Adrenal gland (tissue), 12 donors: ENCODE measurements around the gene TMEM242. TPM values are rescaled to one million over a fixed set of nuclear protein-coding genes. Genes with fewer than 3 reads are reported as not detected.

Source experiments
- DNase-seq, 7 donors: peaks; one replicate each; pipeline ENCODE4 v3.0.0-alpha.2; 2019 to 2020
- H3K27ac ChIP-seq, 5 donors: fragments of 200-600 bp; sonication (generic) in 4 of 5; 1 replicate in 3 of 5; 2 replicates in 2 of 5; pipeline versions ENCODE4 v1.5.1 to v1.8.0; 2016 to 2020; ENCODE audit warnings: mild to moderate bottlenecking in 1 of 5
- H3K27me3 ChIP-seq: fragments of 200-600 bp; 2 replicates; pipeline ENCODE4 v1.8.0; 2021
- H3K36me3 ChIP-seq, 2 donors: fragments of 200-600 bp; replicated peaks in 1 of 2; 1 replicate in 1 of 2; 2 replicates in 1 of 2; pipeline versions ENCODE4 v1.5.1 to v1.8.0; 2018 to 2022
- H3K4me1 ChIP-seq, 2 donors: fragments of 200-600 bp; replicated peaks in 1 of 2; 1 replicate in 1 of 2; 2 replicates in 1 of 2; pipeline versions ENCODE4 v1.5.1 to v1.8.0; 2018 to 2021
- H3K4me3 ChIP-seq, 4 donors: fragments of 200-600 bp; sonication (generic) in 3 of 4; one replicate each; pipeline ENCODE4 v1.5.1; 2016 to 2018
- H3K9me3 ChIP-seq, 3 donors: fragments of 200-600 bp; sonication (generic) in 1 of 3; replicated peaks in 1 of 3; 1 replicate in 2 of 3; 2 replicates in 1 of 3; pipeline versions ENCODE4 v1.5.1 to v1.8.0; 2016 to 2021
- CTCF ChIP-seq, 6 experiments: fragments of 450-650 bp in 4 of 6; fragments of 200-600 bp in 2 of 6; sonication (generic) in 1 of 6; IDR thresholded peaks; 1 replicate in 5 of 6; 2 replicates in 1 of 6; pipeline versions ENCODE4 v1.5.1 to v1.8.0; 2016 to 2021; ENCODE audit warnings: antibody characterized with exemption in 6 of 6, mild to moderate bottlenecking in 2 of 6, moderate library complexity in 1 of 6
- POLR2A ChIP-seq, 2 donors: fragments of 450-650 bp; IDR thresholded peaks; one replicate each; pipeline ENCODE4 v1.6.1; 2017; ENCODE audit warnings: antibody characterized with exemption in 2 of 2, mild to moderate bottlenecking in 2 of 2, moderate library complexity in 1 of 2
- WGBS, 4 donors: extraction: QIAGEN DNeasy Blood & Tissue Kit in 2 of 4; methylation state at CpG; one replicate each; pipeline versions ENCODE4 v1.1.5 to v1.1.7; 2013 to 2017; 5-methylcytosine and 5-hydroxymethylcytosine counted together
- intact Hi-C, 2 donors: fragments of 100-400 bp; cut with DNase I; formaldehyde crosslinking; loops; one replicate each; pipeline versions ENCODE4 v1.14.1 to v1.15.0; 2022 to 2023
- polyA plus RNA-seq, 3 donors: library from polyadenylated mRNA; stranded (reverse); fragments of 200-250 nt in 2 of 3; fragments of 350-450 nt in 1 of 3; fragmentation: Illumina TruSeq in 1 of 3; extraction: RNeasy Lipid Tissue Mini Kit (QIAGEN cat#74804) in 1 of 3; gene quantifications; one replicate each; pipeline ENCODE4 v1.2.3, GENCODE V29; 2013 to 2014
- total RNA-seq, 9 donors: library from RNA; depleted of rRNA in 4 of 9; stranded (reverse); fragments of >200 nt in 4 of 9; fragments of 120-200 nt in 1 of 9; fragmentation: NEBNext Ultra II Directional in 1 of 9; extraction: Animal tissue kit (Norgen Biotek cat#: 25700) in 1 of 9; gene quantifications; one replicate each; pipeline versions ENCODE4 v1.1.0 to v1.2.4, GENCODE V29; 2013 to 2023
- donor health status: healthy with polysubstance abuse.
- donor health status: Bipolar disorder and iron deficiency.
- donor health status: DM: yes; HTN: yes; CAD: no.
- donor health status: DM: no; HTN: no; CAD: no.
- donor health status: DM: no; HTN: no; CAD: no.
- donor health status: DM: yes; HTN: yes; CAD: no.

TMEM242 gene
- total and polyA plus RNA-seq, 12 donors: 7.4 to 17.2 (median 12.5) TPM

- WGBS, 4 donors: 52 to 85% (median 77%) methylated on average over 6 to 7 of the region's 7 CpGs
- no peak for DNase-seq
- no peak overlapping the region for H3K27ac ChIP-seq
Observed at GRCh38 chr6:157332813-157333212, 9.5 kb upstream of the TMEM242 start.

GRCh38 chr6:157330831-157331230 lies 7.5 kb upstream of the TMEM242 start:
- Histone ChIP-seq H3K36me3 (no peaks in the 10 kb centered on the region), H3K27ac (no peak overlapping the region), H3K27me3 (no peaks in the 10 kb centered on the region), H3K4me3 (no peak overlapping the region), H3K4me1 (no peaks in the 10 kb centered on the region), H3K9me3 (no peaks in the 10 kb centered on the region)
- TF ChIP-seq POLR2A (IDR thresholded peaks at IDR 0.05): no peak
- TF ChIP-seq CTCF (IDR thresholded peaks at IDR 0.05): no peak
- WGBS, 4 donors: 50 to 74% (median 65%) methylated on average over 2 of the region's 2 CpGs
- intact Hi-C loops: no loop called here
- DNase-seq: no peak

More at GRCh38 chr6:157332813-157333212, 9.5 kb upstream of the TMEM242 start:
- H3K27me3 ChIP-seq: no peaks in the 10 kb centered on the region
- no peaks in the 10 kb centered on the region for H3K36me3 ChIP-seq
- no peaks in the 10 kb centered on the region for H3K9me3 ChIP-seq
- intact Hi-C loops: no loop called here
- H3K4me1 ChIP-seq: no peaks in the 10 kb centered on the region
- no peak for TF ChIP-seq CTCF (IDR thresholded peaks at IDR 0.05)
- no peak for TF ChIP-seq POLR2A (IDR thresholded peaks at IDR 0.05)
- H3K4me3 ChIP-seq: no peak overlapping the region

- intact Hi-C loops: no loop called here
- no peak for DNase-seq
- TF ChIP-seq CTCF (IDR thresholded peaks at IDR 0.05): no peak
- TF ChIP-seq POLR2A (IDR thresholded peaks at IDR 0.05): no peak
- Histone ChIP-seq H3K4me1 (no peaks in the 10 kb centered on the region), H3K27me3 (no peaks in the 10 kb centered on the region), H3K9me3 (no peaks in the 10 kb centered on the region), H3K4me3 (no peak overlapping the region), H3K27ac (no peak overlapping the region), H3K36me3 (no peaks in the 10 kb centered on the region)
- WGBS, 4 donors: 68 to 82% (median 73%) methylated on average over 1 of the region's 1 CpG
Observed at GRCh38 chr6:157329829-157330228, 6.5 kb upstream of the TMEM242 start.

- intact Hi-C loops: no loop called here
- Histone ChIP-seq H3K9me3 (no peaks in the 10 kb centered on the region), H3K27ac (no peak overlapping the region), H3K4me1 (peaks cover 0 to 4% of the 10 kb centered on the region in 2 donors), H3K27me3 (no peaks in the 10 kb centered on the region), H3K4me3 (no peak overlapping the region), H3K36me3 (no peaks in the 10 kb centered on the region)
- TF ChIP-seq CTCF (IDR thresholded peaks at IDR 0.05) (no peak), POLR2A (IDR thresholded peaks at IDR 0.05) (no peak)
- 57 to 67% (median 64%) methylated on average over 5 of the region's 5 CpGs for WGBS, 4 donors
- no peak for DNase-seq
Observed at GRCh38 chr6:157328108-157328692, 4.9 kb upstream of the TMEM242 start.
